WTC11 (cell line): ENCODE measurements around the gene RGSL1. TPM values are rescaled to one million over a fixed set of nuclear protein-coding genes. Genes with fewer than 3 reads are reported as not detected.

Experiments
- ATAC-seq: fragments of 200-7000 bp; cut with Tn5 transposase; 2 replicates; pipeline ENCODE4 v1.10.0; 2021; ENCODE audit warnings: mild to moderate bottlenecking, moderate library complexity
- CTCF ChIA-PET: fragments of 300-600 bp; sonication (Branson Sonifier 250); formaldehyde crosslinking; loops from one replicate; lab custom pipeline; 2021; ENCODE audit warnings: antibody characterized with exemption; lab: Charles Lee
- POLR2A ChIA-PET: fragments of 350-600 bp; sonication (Branson Sonifier 250); formaldehyde crosslinking; loops from one replicate; lab custom pipeline; 2021; ENCODE audit warnings: antibody characterized with exemption; lab: Charles Lee
- DNase-seq: peaks from one replicate; pipeline ENCODE4 v3.0.0; 2021; ENCODE audit warnings: low spot score
- H3K27ac Mint-ChIP-seq: 2 replicates; pipeline ENCODE4 v1.8.0; 2021; ENCODE audit warnings: mixed read lengths
- H3K27me3 Mint-ChIP-seq: 2 replicates; pipeline ENCODE4 v1.8.0; 2021; ENCODE audit warnings: low read depth, mild to moderate bottlenecking, moderate library complexity, mixed read lengths
- H3K36me3 Mint-ChIP-seq: 2 replicates; pipeline ENCODE4 v1.8.0; 2021; ENCODE audit warnings: mixed read lengths
- H3K4me1 Mint-ChIP-seq: 2 replicates; pipeline ENCODE4 v1.8.0; 2022; ENCODE audit warnings: mixed read lengths
- H3K4me3 Mint-ChIP-seq: 2 replicates; pipeline ENCODE4 v1.8.0; 2021; ENCODE audit warnings: mild to moderate bottlenecking, moderate library complexity, mixed read lengths
- H3K9me3 Mint-ChIP-seq: 2 replicates; pipeline ENCODE4 v1.8.0; 2021; ENCODE audit warnings: mixed read lengths
- ATF2 ChIP-seq: sonication (generic); formaldehyde crosslinking; IDR thresholded peaks from 2 replicates; pipeline ENCODE4 v1.8.1; 2022; ENCODE audit warnings: low read depth, missing genetic modification reagents, borderline replicate concordance
- ESRRA ChIP-seq: sonication (generic); formaldehyde crosslinking; IDR thresholded peaks from 2 replicates; pipeline ENCODE4 v1.8.1; 2022; ENCODE audit warnings: mild to moderate bottlenecking, missing genetic modification reagents, borderline replicate concordance
- ETV6 ChIP-seq: sonication (generic); formaldehyde crosslinking; IDR thresholded peaks from 2 replicates; pipeline ENCODE4 v1.8.1; 2022; ENCODE audit warnings: mild to moderate bottlenecking, missing genetic modification reagents
- FOXP1 ChIP-seq: sonication (generic); formaldehyde crosslinking; IDR thresholded peaks from 2 replicates; pipeline ENCODE4 v1.8.0; 2022; ENCODE audit warnings: missing genetic modification reagents, mild to moderate bottlenecking, moderate library complexity, borderline replicate concordance
- NFYB ChIP-seq: sonication (generic); formaldehyde crosslinking; conservative IDR thresholded peaks from 2 replicates; pipeline ENCODE4 v1.8.0; 2022; ENCODE audit warnings: low read depth, missing genetic modification reagents
- NR3C1 ChIP-seq: sonication (generic); formaldehyde crosslinking; conservative IDR thresholded peaks from 2 replicates; pipeline ENCODE4 v1.8.1; 2023; ENCODE audit warnings: low read depth, mild to moderate bottlenecking, missing genetic modification reagents
- SMAD4 ChIP-seq: sonication (generic); formaldehyde crosslinking; IDR thresholded peaks from 2 replicates; pipeline ENCODE4 v1.8.0; 2022; ENCODE audit warnings: mild to moderate bottlenecking, missing genetic modification reagents
- TP53 ChIP-seq: sonication (generic); formaldehyde crosslinking; IDR thresholded peaks from 2 replicates; pipeline ENCODE4 v1.8.1; 2023; ENCODE audit warnings: mild to moderate bottlenecking, missing genetic modification reagents
- ZBTB21 ChIP-seq: sonication (generic); formaldehyde crosslinking; IDR thresholded peaks from 2 replicates; pipeline ENCODE4 v1.8.1; 2023; ENCODE audit warnings: mild to moderate bottlenecking, missing genetic modification reagents, borderline replicate concordance
- ZNF263 ChIP-seq: sonication (generic); formaldehyde crosslinking; IDR thresholded peaks from 2 replicates; pipeline ENCODE4 v1.8.1; 2022; ENCODE audit warnings: low read depth, mild to moderate bottlenecking, moderate library complexity, missing genetic modification reagents
- total RNA-seq: library from RNA; stranded (reverse); gene quantifications from 3 replicates; pipeline ENCODE4 v1.2.3, GENCODE V29; 2021
- TF ChIP-seq, protein P1 (sequence below): sonication (generic); formaldehyde crosslinking; IDR thresholded peaks from 2 replicates; pipeline ENCODE4 v1.8.0; 2022; ENCODE audit warnings: mild to moderate bottlenecking, missing genetic modification reagents
- TF ChIP-seq, protein P2 (sequence below): sonication (generic); formaldehyde crosslinking; IDR thresholded peaks from 2 replicates; pipeline ENCODE4 v1.8.1; 2023; ENCODE audit warnings: mild to moderate bottlenecking, missing genetic modification reagents, borderline replicate concordance
- TF ChIP-seq, protein P3 (sequence below): sonication (generic); formaldehyde crosslinking; IDR thresholded peaks from 2 replicates; pipeline ENCODE4 v1.8.0; 2022; ENCODE audit warnings: missing genetic modification reagents
- TF ChIP-seq, protein P4 (sequence below): sonication (generic); formaldehyde crosslinking; IDR thresholded peaks from 2 replicates; pipeline ENCODE4 v1.8.0; 2022; ENCODE audit warnings: mild to moderate bottlenecking, missing genetic modification reagents
- TF ChIP-seq, protein P5 (sequence below): sonication (generic); formaldehyde crosslinking; IDR thresholded peaks from 2 replicates; pipeline ENCODE4 v1.8.1; 2023; ENCODE audit warnings: mild to moderate bottlenecking, missing genetic modification reagents
- TF ChIP-seq, protein P6 (sequence below): sonication (generic); formaldehyde crosslinking; IDR thresholded peaks from 2 replicates; pipeline ENCODE4 v1.8.0; 2023; ENCODE audit warnings: missing genetic modification reagents, mild to moderate bottlenecking, borderline replicate concordance

RGSL1 gene
- total RNA-seq, 1 experiment from 2014 or later: not detected

- H3K4me3 Mint-ChIP-seq: no peak within 1 kb of the TSS
- peak; percentile 96 for DNase-seq
- POLR2A ChIA-PET: interaction anchor here (0.8 to 1.6 kb wide), 4 partner anchors 10 to 180 kb away, joined by 5 to 10 read pairs (median 6); no protein-coding TSS in a partner anchor
- no peaks in the 10 kb centered on the region; the same call in 1 of the 2 replicates for H3K36me3 Mint-ChIP-seq
- no peaks in the 10 kb centered on the region for H3K9me3 Mint-ChIP-seq
- no peak within 1 kb of the TSS for H3K27ac Mint-ChIP-seq
- CTCF ChIA-PET: interaction anchor here (0.8 to 16.0 kb wide), 5 partner anchors 7 to 181 kb away, joined by 3 to 669 read pairs (median 4); partner anchors contain the start of gene NPL
- H3K4me1 Mint-ChIP-seq: peaks cover 11% of the 10 kb centered on the region
- peaks cover 40% of the 10 kb centered on the region for H3K27me3 Mint-ChIP-seq
- peak; percentile 92 for ATAC-seq
- peak; percentile 81 for TF ChIP-seq ESRRA (CRISPR knock-in tag)
- TF ChIP-seq, protein P1, sequence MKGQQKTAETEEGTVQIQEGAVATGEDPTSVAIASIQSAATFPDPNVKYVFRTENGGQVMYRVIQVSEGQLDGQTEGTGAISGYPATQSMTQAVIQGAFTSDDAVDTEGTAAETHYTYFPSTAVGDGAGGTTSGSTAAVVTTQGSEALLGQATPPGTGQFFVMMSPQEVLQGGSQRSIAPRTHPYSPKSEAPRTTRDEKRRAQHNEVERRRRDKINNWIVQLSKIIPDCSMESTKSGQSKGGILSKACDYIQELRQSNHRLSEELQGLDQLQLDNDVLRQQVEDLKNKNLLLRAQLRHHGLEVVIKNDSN (CRISPR knock-in tag): peak; percentile 64; the same call in 1 of the 2 replicates
- TF ChIP-seq FOXP1 (CRISPR knock-in tag): peak; percentile 94
- peak; percentile 77; the same call in 1 of the 2 replicates for TF ChIP-seq ZBTB21 (CRISPR knock-in tag)
- TF ChIP-seq, protein P2, sequence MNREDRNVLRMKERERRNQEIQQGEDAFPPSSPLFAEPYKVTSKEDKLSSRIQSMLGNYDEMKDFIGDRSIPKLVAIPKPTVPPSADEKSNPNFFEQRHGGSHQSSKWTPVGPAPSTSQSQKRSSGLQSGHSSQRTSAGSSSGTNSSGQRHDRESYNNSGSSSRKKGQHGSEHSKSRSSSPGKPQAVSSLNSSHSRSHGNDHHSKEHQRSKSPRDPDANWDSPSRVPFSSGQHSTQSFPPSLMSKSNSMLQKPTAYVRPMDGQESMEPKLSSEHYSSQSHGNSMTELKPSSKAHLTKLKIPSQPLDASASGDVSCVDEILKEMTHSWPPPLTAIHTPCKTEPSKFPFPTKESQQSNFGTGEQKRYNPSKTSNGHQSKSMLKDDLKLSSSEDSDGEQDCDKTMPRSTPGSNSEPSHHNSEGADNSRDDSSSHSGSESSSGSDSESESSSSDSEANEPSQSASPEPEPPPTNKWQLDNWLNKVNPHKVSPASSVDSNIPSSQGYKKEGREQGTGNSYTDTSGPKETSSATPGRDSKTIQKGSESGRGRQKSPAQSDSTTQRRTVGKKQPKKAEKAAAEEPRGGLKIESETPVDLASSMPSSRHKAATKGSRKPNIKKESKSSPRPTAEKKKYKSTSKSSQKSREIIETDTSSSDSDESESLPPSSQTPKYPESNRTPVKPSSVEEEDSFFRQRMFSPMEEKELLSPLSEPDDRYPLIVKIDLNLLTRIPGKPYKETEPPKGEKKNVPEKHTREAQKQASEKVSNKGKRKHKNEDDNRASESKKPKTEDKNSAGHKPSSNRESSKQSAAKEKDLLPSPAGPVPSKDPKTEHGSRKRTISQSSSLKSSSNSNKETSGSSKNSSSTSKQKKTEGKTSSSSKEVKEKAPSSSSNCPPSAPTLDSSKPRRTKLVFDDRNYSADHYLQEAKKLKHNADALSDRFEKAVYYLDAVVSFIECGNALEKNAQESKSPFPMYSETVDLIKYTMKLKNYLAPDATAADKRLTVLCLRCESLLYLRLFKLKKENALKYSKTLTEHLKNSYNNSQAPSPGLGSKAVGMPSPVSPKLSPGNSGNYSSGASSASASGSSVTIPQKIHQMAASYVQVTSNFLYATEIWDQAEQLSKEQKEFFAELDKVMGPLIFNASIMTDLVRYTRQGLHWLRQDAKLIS: no peak
- TF ChIP-seq ETV6: peak; percentile 96
- no peak for TF ChIP-seq ZNF263
- TF ChIP-seq SMAD4 (CRISPR knock-in tag): peak; percentile 79
- TF ChIP-seq TP53: peak; percentile 70; the same call in 1 of the 2 replicates
- 0 out of 2 replicates have a peak, but pooled peaks have one; percentile 7 for TF ChIP-seq ATF2 (CRISPR knock-in tag)
- peak; percentile 69 for TF ChIP-seq NFYB
- peak; percentile 76; the same call in 1 of the 2 replicates for TF ChIP-seq NR3C1 (CRISPR knock-in tag)
- TF ChIP-seq, protein P3, sequence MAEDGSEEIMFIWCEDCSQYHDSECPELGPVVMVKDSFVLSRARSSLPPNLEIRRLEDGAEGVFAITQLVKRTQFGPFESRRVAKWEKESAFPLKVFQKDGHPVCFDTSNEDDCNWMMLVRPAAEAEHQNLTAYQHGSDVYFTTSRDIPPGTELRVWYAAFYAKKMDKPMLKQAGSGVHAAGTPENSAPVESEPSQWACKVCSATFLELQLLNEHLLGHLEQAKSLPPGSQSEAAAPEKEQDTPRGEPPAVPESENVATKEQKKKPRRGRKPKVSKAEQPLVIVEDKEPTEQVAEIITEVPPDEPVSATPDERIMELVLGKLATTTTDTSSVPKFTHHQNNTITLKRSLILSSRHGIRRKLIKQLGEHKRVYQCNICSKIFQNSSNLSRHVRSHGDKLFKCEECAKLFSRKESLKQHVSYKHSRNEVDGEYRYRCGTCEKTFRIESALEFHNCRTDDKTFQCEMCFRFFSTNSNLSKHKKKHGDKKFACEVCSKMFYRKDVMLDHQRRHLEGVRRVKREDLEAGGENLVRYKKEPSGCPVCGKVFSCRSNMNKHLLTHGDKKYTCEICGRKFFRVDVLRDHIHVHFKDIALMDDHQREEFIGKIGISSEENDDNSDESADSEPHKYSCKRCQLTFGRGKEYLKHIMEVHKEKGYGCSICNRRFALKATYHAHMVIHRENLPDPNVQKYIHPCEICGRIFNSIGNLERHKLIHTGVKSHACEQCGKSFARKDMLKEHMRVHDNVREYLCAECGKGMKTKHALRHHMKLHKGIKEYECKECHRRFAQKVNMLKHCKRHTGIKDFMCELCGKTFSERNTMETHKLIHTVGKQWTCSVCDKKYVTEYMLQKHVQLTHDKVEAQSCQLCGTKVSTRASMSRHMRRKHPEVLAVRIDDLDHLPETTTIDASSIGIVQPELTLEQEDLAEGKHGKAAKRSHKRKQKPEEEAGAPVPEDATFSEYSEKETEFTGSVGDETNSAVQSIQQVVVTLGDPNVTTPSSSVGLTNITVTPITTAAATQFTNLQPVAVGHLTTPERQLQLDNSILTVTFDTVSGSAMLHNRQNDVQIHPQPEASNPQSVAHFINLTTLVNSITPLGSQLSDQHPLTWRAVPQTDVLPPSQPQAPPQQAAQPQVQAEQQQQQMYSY (CRISPR knock-in tag): 0 out of 2 replicates have a peak, but pooled peaks have one; percentile 51
- TF ChIP-seq, protein P4, sequence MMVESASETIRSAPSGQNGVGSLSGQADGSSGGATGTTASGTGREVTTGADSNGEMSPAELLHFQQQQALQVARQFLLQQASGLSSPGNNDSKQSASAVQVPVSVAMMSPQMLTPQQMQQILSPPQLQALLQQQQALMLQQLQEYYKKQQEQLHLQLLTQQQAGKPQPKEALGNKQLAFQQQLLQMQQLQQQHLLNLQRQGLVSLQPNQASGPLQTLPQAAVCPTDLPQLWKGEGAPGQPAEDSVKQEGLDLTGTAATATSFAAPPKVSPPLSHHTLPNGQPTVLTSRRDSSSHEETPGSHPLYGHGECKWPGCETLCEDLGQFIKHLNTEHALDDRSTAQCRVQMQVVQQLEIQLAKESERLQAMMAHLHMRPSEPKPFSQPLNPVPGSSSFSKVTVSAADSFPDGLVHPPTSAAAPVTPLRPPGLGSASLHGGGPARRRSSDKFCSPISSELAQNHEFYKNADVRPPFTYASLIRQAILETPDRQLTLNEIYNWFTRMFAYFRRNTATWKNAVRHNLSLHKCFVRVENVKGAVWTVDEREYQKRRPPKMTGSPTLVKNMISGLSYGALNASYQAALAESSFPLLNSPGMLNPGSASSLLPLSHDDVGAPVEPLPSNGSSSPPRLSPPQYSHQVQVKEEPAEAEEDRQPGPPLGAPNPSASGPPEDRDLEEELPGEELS: peak; percentile 84
- TF ChIP-seq, protein P5, sequence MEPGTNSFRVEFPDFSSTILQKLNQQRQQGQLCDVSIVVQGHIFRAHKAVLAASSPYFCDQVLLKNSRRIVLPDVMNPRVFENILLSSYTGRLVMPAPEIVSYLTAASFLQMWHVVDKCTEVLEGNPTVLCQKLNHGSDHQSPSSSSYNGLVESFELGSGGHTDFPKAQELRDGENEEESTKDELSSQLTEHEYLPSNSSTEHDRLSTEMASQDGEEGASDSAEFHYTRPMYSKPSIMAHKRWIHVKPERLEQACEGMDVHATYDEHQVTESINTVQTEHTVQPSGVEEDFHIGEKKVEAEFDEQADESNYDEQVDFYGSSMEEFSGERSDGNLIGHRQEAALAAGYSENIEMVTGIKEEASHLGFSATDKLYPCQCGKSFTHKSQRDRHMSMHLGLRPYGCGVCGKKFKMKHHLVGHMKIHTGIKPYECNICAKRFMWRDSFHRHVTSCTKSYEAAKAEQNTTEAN (CRISPR knock-in tag): peak; percentile 76; the same call in 1 of the 2 replicates
- TF ChIP-seq, protein P6, sequence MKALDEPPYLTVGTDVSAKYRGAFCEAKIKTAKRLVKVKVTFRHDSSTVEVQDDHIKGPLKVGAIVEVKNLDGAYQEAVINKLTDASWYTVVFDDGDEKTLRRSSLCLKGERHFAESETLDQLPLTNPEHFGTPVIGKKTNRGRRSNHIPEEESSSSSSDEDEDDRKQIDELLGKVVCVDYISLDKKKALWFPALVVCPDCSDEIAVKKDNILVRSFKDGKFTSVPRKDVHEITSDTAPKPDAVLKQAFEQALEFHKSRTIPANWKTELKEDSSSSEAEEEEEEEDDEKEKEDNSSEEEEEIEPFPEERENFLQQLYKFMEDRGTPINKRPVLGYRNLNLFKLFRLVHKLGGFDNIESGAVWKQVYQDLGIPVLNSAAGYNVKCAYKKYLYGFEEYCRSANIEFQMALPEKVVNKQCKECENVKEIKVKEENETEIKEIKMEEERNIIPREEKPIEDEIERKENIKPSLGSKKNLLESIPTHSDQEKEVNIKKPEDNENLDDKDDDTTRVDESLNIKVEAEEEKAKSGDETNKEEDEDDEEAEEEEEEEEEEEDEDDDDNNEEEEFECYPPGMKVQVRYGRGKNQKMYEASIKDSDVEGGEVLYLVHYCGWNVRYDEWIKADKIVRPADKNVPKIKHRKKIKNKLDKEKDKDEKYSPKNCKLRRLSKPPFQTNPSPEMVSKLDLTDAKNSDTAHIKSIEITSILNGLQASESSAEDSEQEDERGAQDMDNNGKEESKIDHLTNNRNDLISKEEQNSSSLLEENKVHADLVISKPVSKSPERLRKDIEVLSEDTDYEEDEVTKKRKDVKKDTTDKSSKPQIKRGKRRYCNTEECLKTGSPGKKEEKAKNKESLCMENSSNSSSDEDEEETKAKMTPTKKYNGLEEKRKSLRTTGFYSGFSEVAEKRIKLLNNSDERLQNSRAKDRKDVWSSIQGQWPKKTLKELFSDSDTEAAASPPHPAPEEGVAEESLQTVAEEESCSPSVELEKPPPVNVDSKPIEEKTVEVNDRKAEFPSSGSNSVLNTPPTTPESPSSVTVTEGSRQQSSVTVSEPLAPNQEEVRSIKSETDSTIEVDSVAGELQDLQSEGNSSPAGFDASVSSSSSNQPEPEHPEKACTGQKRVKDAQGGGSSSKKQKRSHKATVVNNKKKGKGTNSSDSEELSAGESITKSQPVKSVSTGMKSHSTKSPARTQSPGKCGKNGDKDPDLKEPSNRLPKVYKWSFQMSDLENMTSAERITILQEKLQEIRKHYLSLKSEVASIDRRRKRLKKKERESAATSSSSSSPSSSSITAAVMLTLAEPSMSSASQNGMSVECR (CRISPR knock-in tag): peak; percentile 88
These were observed 154.5 kb downstream of the RGSL1 start, which contains the start of gene RGS16 for GRCh38 chr1:182604175-182605164. TSS of gene RGS16 (minus strand) at chr1:182604389. CDS start at chr1:182604259, 130 bp downstream.
